ENCODE data around the gene MYLK4. TPM values are rescaled to one million over a fixed set of nuclear protein-coding genes. Genes with fewer than 3 reads are reported as not detected.

Gene MYLK4
- polyA plus RNA-seq, 3 donors, result 0.04 to 0.45 (median 0.08) TPM

DNA sequence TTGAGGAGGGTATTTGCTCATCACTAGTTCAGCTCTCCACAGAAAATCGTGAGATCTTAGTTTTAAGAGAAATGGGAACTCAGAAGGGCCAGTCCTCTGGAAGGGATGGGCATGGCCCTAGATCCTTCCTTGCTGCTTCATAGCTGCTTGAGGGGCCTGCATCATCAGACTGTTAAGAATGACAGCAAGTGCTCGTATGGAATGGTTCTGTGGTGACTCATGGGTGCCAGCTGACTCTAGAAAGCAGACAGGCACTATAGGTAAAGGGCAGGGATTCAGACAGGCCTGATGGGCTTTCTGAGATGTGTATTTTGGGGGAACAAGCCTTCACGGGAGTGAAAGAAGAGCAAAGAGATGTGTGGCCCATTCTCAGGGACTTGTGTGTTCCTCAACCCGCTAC is 90.8 kb downstream of the MYLK4 start:
- no peak overlapping the region for H3K4me3 Mint-ChIP-seq
- Histone ChIP-seq H3K27ac (ENCODE audit: low read depth in 1 of 2, low read length in 2 of 2) (no peak overlapping the region), H3K9me3 (replicated peaks in 1 of 2; ENCODE audit: control insufficient read depth in 1 of 2, insufficient read depth in 1 of 2, low read length in 2 of 2) (no peaks in the 10 kb centered on the region), H2AFZ (ENCODE audit: insufficient read depth, low read depth, low read length, poor library complexity, severe bottlenecking) (no peak overlapping the region), H3K36me3 (replicated peaks in 1 of 2; ENCODE audit: control insufficient read depth in 1 of 2, insufficient read depth in 2 of 2, low read length in 2 of 2) (no peaks in the 10 kb centered on the region), H4K20me1 (ENCODE audit: insufficient read depth, low read length) (no peaks in the 10 kb centered on the region), H3K4me3 (replicated peaks in 1 of 3; ENCODE audit: low read depth in 2 of 3, low read length in 3 of 3) (no peak overlapping the region), H3K27me3 (ENCODE audit: control insufficient read depth in 2 of 2, insufficient read depth in 2 of 2, low read length in 2 of 2) (no peaks in the 10 kb centered on the region), H3K4me1 (ENCODE audit: control insufficient read depth in 1 of 2, insufficient read depth in 2 of 2, low read length in 2 of 2) (peaks cover 8 to 20% of the 10 kb centered on the region in 2 donors), H3K4me2 (replicated peaks; ENCODE audit: extremely low read depth, low read length, poor library complexity, severe bottlenecking) (no peak overlapping the region), H3K79me2 (ENCODE audit: insufficient read depth, low read length) (no peaks in the 10 kb centered on the region), H3K9ac (ENCODE audit: insufficient read depth, low read length, poor library complexity, severe bottlenecking) (no peak overlapping the region)
- 91% methylated on average over 4 of the region's 4 CpGs for WGBS (ENCODE audit: insufficient coverage)
- H3K27ac Mint-ChIP-seq, result peak overlapping the region in 2 of 7 donors; percentile 21 to 62
- intact Hi-C loops (cut with micrococcal nuclease), result no loop called here
- TF ChIP-seq, protein P1, sequence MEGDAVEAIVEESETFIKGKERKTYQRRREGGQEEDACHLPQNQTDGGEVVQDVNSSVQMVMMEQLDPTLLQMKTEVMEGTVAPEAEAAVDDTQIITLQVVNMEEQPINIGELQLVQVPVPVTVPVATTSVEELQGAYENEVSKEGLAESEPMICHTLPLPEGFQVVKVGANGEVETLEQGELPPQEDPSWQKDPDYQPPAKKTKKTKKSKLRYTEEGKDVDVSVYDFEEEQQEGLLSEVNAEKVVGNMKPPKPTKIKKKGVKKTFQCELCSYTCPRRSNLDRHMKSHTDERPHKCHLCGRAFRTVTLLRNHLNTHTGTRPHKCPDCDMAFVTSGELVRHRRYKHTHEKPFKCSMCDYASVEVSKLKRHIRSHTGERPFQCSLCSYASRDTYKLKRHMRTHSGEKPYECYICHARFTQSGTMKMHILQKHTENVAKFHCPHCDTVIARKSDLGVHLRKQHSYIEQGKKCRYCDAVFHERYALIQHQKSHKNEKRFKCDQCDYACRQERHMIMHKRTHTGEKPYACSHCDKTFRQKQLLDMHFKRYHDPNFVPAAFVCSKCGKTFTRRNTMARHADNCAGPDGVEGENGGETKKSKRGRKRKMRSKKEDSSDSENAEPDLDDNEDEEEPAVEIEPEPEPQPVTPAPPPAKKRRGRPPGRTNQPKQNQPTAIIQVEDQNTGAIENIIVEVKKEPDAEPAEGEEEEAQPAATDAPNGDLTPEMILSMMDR (IDR thresholded peaks at IDR 0.05), result no peak
- peak in 1 of 3 donors; percentile 51 for DNase-seq
- H3K9me3 Mint-ChIP-seq, result peaks cover 0 to 3% (median 0%) of the 10 kb centered on the region in 7 donors
- no peaks in the 10 kb centered on the region for H3K36me3 Mint-ChIP-seq
- peaks cover 29% of the 10 kb centered on the region for H3K4me1 Mint-ChIP-seq
- no peaks in the 10 kb centered on the region for H3K27me3 Mint-ChIP-seq (ENCODE audit: low read depth in 3 of 3)

DNA sequence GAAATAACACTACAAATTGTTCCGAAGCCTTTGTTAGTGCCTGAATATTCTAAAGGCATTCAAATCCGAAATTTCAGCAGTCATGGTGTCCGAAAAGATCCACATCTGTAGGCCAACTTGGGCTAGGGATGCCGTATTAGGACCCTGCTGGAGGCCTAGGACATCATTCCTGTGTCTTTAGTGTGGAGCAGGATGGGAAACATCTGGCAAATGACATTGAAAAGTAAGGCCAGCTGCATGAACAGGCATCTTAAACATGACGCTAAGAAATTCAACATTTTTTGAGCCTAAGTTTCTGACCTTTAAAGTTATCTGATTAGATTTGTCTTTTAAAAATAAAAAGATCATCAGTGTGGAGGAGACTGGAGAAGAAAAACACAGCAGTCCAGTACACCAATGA is 91.3 kb downstream of the MYLK4 start:
- H3K9me3 Mint-ChIP-seq, result peaks cover 0 to 3% (median 0%) of the 10 kb centered on the region in 7 donors
- no peak for DNase-seq
- no peak overlapping the region for H3K4me2 ChIP-seq (replicated peaks; ENCODE audit: extremely low read depth, low read length, poor library complexity, severe bottlenecking)
- no peaks in the 10 kb centered on the region for H3K36me3 Mint-ChIP-seq
- H4K20me1 ChIP-seq (ENCODE audit: insufficient read depth, low read length), result no peaks in the 10 kb centered on the region
- H3K4me1 ChIP-seq (ENCODE audit: control insufficient read depth in 1 of 2, insufficient read depth in 2 of 2, low read length in 2 of 2), result peaks cover 8 to 20% of the 10 kb centered on the region in 2 donors
- TF ChIP-seq, protein P1 (IDR thresholded peaks at IDR 0.05), result no peak
- 98% methylated on average over 5 of the region's 5 CpGs for WGBS (ENCODE audit: insufficient coverage)
- H3K27ac ChIP-seq (ENCODE audit: low read depth in 1 of 2, low read length in 2 of 2), result no peak overlapping the region
- intact Hi-C loops (cut with micrococcal nuclease), result no loop called here
- H3K27ac Mint-ChIP-seq, result peak overlapping the region in 2 of 7 donors; percentile 0 to 30
- H3K36me3 ChIP-seq (replicated peaks in 1 of 2; ENCODE audit: control insufficient read depth in 1 of 2, insufficient read depth in 2 of 2, low read length in 2 of 2), result no peaks in the 10 kb centered on the region
- H3K4me3 Mint-ChIP-seq, result no peak overlapping the region
- no peaks in the 10 kb centered on the region for H3K9me3 ChIP-seq (replicated peaks in 1 of 2; ENCODE audit: control insufficient read depth in 1 of 2, insufficient read depth in 1 of 2, low read length in 2 of 2)
- H3K4me1 Mint-ChIP-seq, result peaks cover 29% of the 10 kb centered on the region
- H2AFZ ChIP-seq (ENCODE audit: insufficient read depth, low read depth, low read length, poor library complexity, severe bottlenecking), result no peak overlapping the region
- no peak overlapping the region for H3K4me3 ChIP-seq (replicated peaks in 1 of 3; ENCODE audit: low read depth in 2 of 3, low read length in 3 of 3)
- H3K9ac ChIP-seq (ENCODE audit: insufficient read depth, low read length, poor library complexity, severe bottlenecking), result no peak overlapping the region
- no peaks in the 10 kb centered on the region for H3K27me3 ChIP-seq (ENCODE audit: control insufficient read depth in 2 of 2, insufficient read depth in 2 of 2, low read length in 2 of 2)
- no peaks in the 10 kb centered on the region for H3K27me3 Mint-ChIP-seq (ENCODE audit: low read depth in 3 of 3)
- no peaks in the 10 kb centered on the region for H3K79me2 ChIP-seq (ENCODE audit: insufficient read depth, low read length)
